OCI-LY1 (cell line): Measurements from ENCODE around the gene LDLRAD4.

Source experiments
- EZH2 ChIP-seq: fragments of 200-600 bp; sonication (generic), shearing (Covaris generic); IDR thresholded peaks from 2 replicates; pipeline ENCODE4 v1.8.0; 2017; ENCODE audit warnings: borderline replicate concordance, mixed run types, mild to moderate bottlenecking, antibody characterized with exemption, low read length, moderate library complexity, mixed read lengths
- TF ChIP-seq, protein P1 (sequence below): fragments of 200-600 bp; sonication (generic), shearing (Covaris generic); IDR thresholded peaks from 2 replicates; pipeline ENCODE4 v1.5.1; 2017; ENCODE audit warnings: mild to moderate bottlenecking, antibody characterized with exemption, low read length, moderate library complexity, mixed read lengths

DNA sequence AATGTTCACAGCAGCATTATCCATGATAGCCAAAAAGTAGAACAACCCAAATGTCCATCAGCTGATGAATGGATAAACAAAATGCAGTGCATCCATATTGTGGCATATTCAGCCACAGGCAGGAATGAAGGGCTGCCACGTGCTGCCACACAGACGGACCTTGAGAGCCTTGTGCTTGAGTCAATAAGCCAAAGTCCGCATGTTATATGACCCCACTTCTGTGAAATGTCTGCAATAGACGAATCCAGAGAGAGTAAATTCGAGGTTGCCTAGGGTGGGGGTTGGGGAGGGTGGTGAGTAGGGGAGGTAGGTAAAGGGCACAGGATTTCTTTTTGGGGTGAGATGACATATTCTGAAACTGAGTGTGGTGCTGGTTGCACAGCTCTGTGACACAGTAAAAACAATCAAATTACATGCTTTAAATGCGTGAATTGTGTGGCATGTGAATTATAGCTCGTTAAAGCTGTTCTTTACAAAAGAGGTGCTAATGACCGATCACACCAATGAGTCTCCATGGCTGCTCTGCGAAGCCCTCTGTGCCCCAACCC, 38.9 kb upstream of the LDLRAD4 start:
- TF ChIP-seq, protein P1, sequence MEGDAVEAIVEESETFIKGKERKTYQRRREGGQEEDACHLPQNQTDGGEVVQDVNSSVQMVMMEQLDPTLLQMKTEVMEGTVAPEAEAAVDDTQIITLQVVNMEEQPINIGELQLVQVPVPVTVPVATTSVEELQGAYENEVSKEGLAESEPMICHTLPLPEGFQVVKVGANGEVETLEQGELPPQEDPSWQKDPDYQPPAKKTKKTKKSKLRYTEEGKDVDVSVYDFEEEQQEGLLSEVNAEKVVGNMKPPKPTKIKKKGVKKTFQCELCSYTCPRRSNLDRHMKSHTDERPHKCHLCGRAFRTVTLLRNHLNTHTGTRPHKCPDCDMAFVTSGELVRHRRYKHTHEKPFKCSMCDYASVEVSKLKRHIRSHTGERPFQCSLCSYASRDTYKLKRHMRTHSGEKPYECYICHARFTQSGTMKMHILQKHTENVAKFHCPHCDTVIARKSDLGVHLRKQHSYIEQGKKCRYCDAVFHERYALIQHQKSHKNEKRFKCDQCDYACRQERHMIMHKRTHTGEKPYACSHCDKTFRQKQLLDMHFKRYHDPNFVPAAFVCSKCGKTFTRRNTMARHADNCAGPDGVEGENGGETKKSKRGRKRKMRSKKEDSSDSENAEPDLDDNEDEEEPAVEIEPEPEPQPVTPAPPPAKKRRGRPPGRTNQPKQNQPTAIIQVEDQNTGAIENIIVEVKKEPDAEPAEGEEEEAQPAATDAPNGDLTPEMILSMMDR, result no peak
- no peak for TF ChIP-seq EZH2
